Lung (tissue), 12 donors: ENCODE measurements around the gene RASA3. TPM values are rescaled to one million over a fixed set of nuclear protein-coding genes. Genes with fewer than 3 reads are reported as not detected.

Experiments
- ATAC-seq: fragments of 200-7000 bp; cut with Tn5 transposase; one replicate; pipeline ENCODE4 v1.9.1; 2020; ENCODE audit warnings: moderate number of reproducible peaks; ENCODE audit not compliant: insufficient read depth, low FRiP score
- DNase-seq, 3 donors: peaks; one replicate each; pipeline ENCODE4 v3.0.0-alpha.2; 2013 to 2017
- H3K27ac ChIP-seq, 2 donors: one replicate each; pipeline ENCODE4 v1.5.1; 2013; ENCODE audit warnings: mild to moderate bottlenecking in 2 of 2, moderate library complexity in 2 of 2, control low read depth in 1 of 2, inconsistent platforms in 1 of 2, low read depth in 1 of 2, low read length in 1 of 2
- H3K27me3 ChIP-seq, 3 donors: one replicate each; pipeline ENCODE4 v1.5.1; 2013; ENCODE audit warnings: low read length in 2 of 3; ENCODE audit not compliant: control insufficient read depth in 3 of 3, insufficient read depth in 3 of 3
- H3K36me3 ChIP-seq, 4 donors: one replicate each; pipeline ENCODE4 v1.5.1; 2013; ENCODE audit warnings: low read length in 4 of 4, mild to moderate bottlenecking in 1 of 4, moderate library complexity in 1 of 4; ENCODE audit not compliant: control insufficient read depth in 4 of 4, insufficient read depth in 4 of 4
- H3K4me1 ChIP-seq, 5 donors: one replicate each; pipeline ENCODE4 v1.5.1; 2013; ENCODE audit warnings: low read length in 5 of 5, mild to moderate bottlenecking in 2 of 5, moderate library complexity in 1 of 5; ENCODE audit not compliant: control insufficient read depth in 5 of 5, insufficient read depth in 5 of 5
- H3K4me3 ChIP-seq: one replicate; pipeline ENCODE4 v1.5.1; 2013; ENCODE audit warnings: mild to moderate bottlenecking, control low read depth, moderate library complexity
- H3K9ac ChIP-seq, 2 donors: one replicate each; pipeline ENCODE4 v1.5.1; 2013; ENCODE audit warnings: low read length in 2 of 2, control low read depth in 1 of 2; ENCODE audit not compliant: insufficient read depth in 1 of 2
- H3K9me3 ChIP-seq, 4 donors: one replicate each; pipeline ENCODE4 v1.5.1; 2013; ENCODE audit warnings: low read length in 3 of 4, mild to moderate bottlenecking in 1 of 4, moderate library complexity in 1 of 4; ENCODE audit not compliant: control insufficient read depth in 4 of 4, insufficient read depth in 3 of 4
- CTCF ChIP-seq: IDR thresholded peaks from 2 replicates; pipeline ENCODE4 v1.5.1; 2012; ENCODE audit warnings: mild to moderate bottlenecking; ENCODE audit errors: control extremely low read depth, extremely low read depth
- WGBS, 2 donors: extraction: QIAGEN DNeasy Blood & Tissue Kit; methylation state at CpG; one replicate each; pipeline ENCODE4 v1.1.7; 2013; 5-methylcytosine and 5-hydroxymethylcytosine counted together
- polyA plus RNA-seq, 2 donors: library from polyadenylated mRNA; stranded (reverse); fragments of 200-250 nt; gene quantifications; one replicate each; pipeline ENCODE4 v1.2.1, GENCODE V29; 2013
- total RNA-seq, 2 donors: library from RNA; depleted of rRNA in 1 of 2; stranded (reverse); fragments of >200 nt in 1 of 2; gene quantifications; one replicate each; pipeline ENCODE4 v1.2.1, GENCODE V29; 2014 to 2021
- donor health status: control.
- donor health status: control.
- donor health status: Bipolar disorder and iron deficiency.
- donor health status: healthy.
- donor health status: DM: yes; HTN: yes; CAD: no.

RASA3 gene
- total and polyA plus RNA-seq, 4 donors, result 7.4 to 22.8 (median 16.2) TPM

- H3K4me3 ChIP-seq, result no peak overlapping the region
- no peak overlapping the region for H3K9ac ChIP-seq
- H3K4me1 ChIP-seq, result peaks cover 0 to 2% (median 0%) of the 10 kb centered on the region in 5 donors
- H3K27me3 ChIP-seq, result no peaks in the 10 kb centered on the region
- peaks cover 0 to 7% (median 1%) of the 10 kb centered on the region in 4 donors for H3K9me3 ChIP-seq
- ATAC-seq (no peak), DNase-seq (no peak)
- no peak for TF ChIP-seq CTCF
- H3K36me3 ChIP-seq, result no peaks in the 10 kb centered on the region
- 86 to 93% methylated on average over 15 of the region's 15 CpGs for WGBS, 2 donors
- no peak overlapping the region for H3K27ac ChIP-seq
Observed at GRCh38 chr13:114089341-114089740, 43.1 kb downstream of the RASA3 start.

- TF ChIP-seq CTCF, result no peak
- H3K4me1 ChIP-seq, result peaks cover 0 to 2% (median 0%) of the 10 kb centered on the region in 5 donors
- H3K36me3 ChIP-seq, result no peaks in the 10 kb centered on the region
- no peak for ATAC-seq
- peaks cover 0 to 7% (median 0%) of the 10 kb centered on the region in 4 donors for H3K9me3 ChIP-seq
- 92% methylated on average over 7 of the region's 7 CpGs for WGBS, 2 donors
- H3K4me3 ChIP-seq, result no peak overlapping the region
- no peak overlapping the region for H3K9ac ChIP-seq
- peak in 1 of 3 donors; percentile 2 for DNase-seq
- no peak overlapping the region for H3K27ac ChIP-seq
- H3K27me3 ChIP-seq, result no peaks in the 10 kb centered on the region
Observed at GRCh38 chr13:114088863-114089262, 43.6 kb downstream of the RASA3 start.

- H3K27me3 ChIP-seq, result no peaks in the 10 kb centered on the region
- no peak overlapping the region for H3K9ac ChIP-seq
- no peaks in the 10 kb centered on the region for H3K36me3 ChIP-seq
- H3K4me3 ChIP-seq, result no peak overlapping the region
- 89 to 90% methylated on average over 6 of the region's 6 CpGs for WGBS, 2 donors
- H3K9me3 ChIP-seq, result peaks cover 0 to 7% (median 0%) of the 10 kb centered on the region in 4 donors
- no peak for TF ChIP-seq CTCF
- peaks cover 0 to 2% (median 0%) of the 10 kb centered on the region in 5 donors for H3K4me1 ChIP-seq
- ATAC-seq (no peak), DNase-seq (peak in 1 of 3 donors; percentile 9)
- no peak overlapping the region for H3K27ac ChIP-seq
Observed at GRCh38 chr13:114088234-114088633, 44.2 kb downstream of the RASA3 start.

- no peak for TF ChIP-seq CTCF
- 91 to 99% methylated on average over 18 of the region's 18 CpGs for WGBS, 2 donors
- no peak for ATAC-seq
Observed at GRCh38 chr13:114087430-114087829, 45.0 kb downstream of the RASA3 start.

More at GRCh38 chr13:114087430-114087829, 45.0 kb downstream of the RASA3 start:
- DNase-seq, result peak in 1 of 3 donors; percentile 4
- H3K9me3 ChIP-seq, result peaks cover 0 to under 1% (median 0%) of the 10 kb centered on the region in 4 donors
- H3K27me3 ChIP-seq, result no peaks in the 10 kb centered on the region
- no peak overlapping the region for H3K4me3 ChIP-seq
- H3K9ac ChIP-seq, result no peak overlapping the region
- H3K27ac ChIP-seq, result no peak overlapping the region
- peaks cover 0 to 2% (median 0%) of the 10 kb centered on the region in 5 donors for H3K4me1 ChIP-seq
- no peaks in the 10 kb centered on the region for H3K36me3 ChIP-seq
